Common myeloid progenitor, CD34-positive (primary cell): ENCODE data around the gene COL2A1.
"Not testable (repeated sequence)": the region's sequence is repeated elsewhere in the genome, so short reads cannot be mapped to it uniquely, and the experiment has no call there.

Experiments
- CTCF ChIA-PET: fragments of 350-600 bp; sonication (Branson Sonifier 250); formaldehyde crosslinking; loops from one replicate; lab custom pipeline; 2021; ENCODE audit warnings: antibody characterized with exemption; lab: Charles Lee
- POLR2A ChIA-PET: fragments of 350-600 bp; sonication (Branson Sonifier 250); formaldehyde crosslinking; loops from one replicate; lab custom pipeline; 2021; ENCODE audit warnings: antibody characterized with exemption; lab: Charles Lee
- DNase-seq, 3 donors: peaks; one replicate each; pipeline versions ENCODE4 v3.0.0 to v3.0.0-alpha.2; 2013
- H3K27ac ChIP-seq, 2 experiments: 1 replicate in 1 of 2; 2 replicates in 1 of 2; pipeline ENCODE4 v1.7.0; 2013; ENCODE audit warnings: inconsistent platforms in 2 of 2, low read length in 2 of 2, mild to moderate bottlenecking in 2 of 2, low read depth in 1 of 2, moderate library complexity in 1 of 2; ENCODE audit not compliant: severe bottlenecking in 2 of 2, insufficient read depth in 1 of 2, poor library complexity in 1 of 2
- H3K27me3 ChIP-seq, 5 experiments: replicated peaks in 2 of 5; 1 replicate in 3 of 5; 2 replicates in 2 of 5; pipeline versions ENCODE4 v1.6.1 to v1.7.0; 2013; ENCODE audit warnings: low read length in 4 of 5, mild to moderate bottlenecking in 2 of 5, moderate library complexity in 2 of 5, inconsistent platforms in 1 of 5; ENCODE audit not compliant: insufficient read depth in 5 of 5, control insufficient read depth in 4 of 5
- H3K36me3 ChIP-seq, 4 experiments: 1 replicate in 2 of 4; 2 replicates in 2 of 4; pipeline versions ENCODE4 v1.6.1 to v1.7.0; 2013; ENCODE audit warnings: low read length in 3 of 4, control low read depth in 1 of 4, mild to moderate bottlenecking in 1 of 4; ENCODE audit not compliant: control insufficient read depth in 4 of 4, insufficient read depth in 4 of 4
- H3K4me1 ChIP-seq, 4 experiments: 1 replicate in 3 of 4; 2 replicates in 1 of 4; pipeline versions ENCODE4 v1.6.1 to v1.7.1; 2013; ENCODE audit warnings: low read length in 3 of 4, mild to moderate bottlenecking in 3 of 4, control low read depth in 1 of 4, inconsistent platforms in 1 of 4, moderate library complexity in 1 of 4; ENCODE audit not compliant: control insufficient read depth in 4 of 4, insufficient read depth in 4 of 4; ENCODE audit errors: control extremely low read depth in 1 of 4
- H3K4me3 ChIP-seq, 7 experiments: 1 replicate in 4 of 7; 2 replicates in 3 of 7; pipeline versions ENCODE4 v1.5.1 to v1.7.0; 2013; ENCODE audit warnings: mild to moderate bottlenecking in 7 of 7, low read length in 6 of 7, moderate library complexity in 6 of 7, inconsistent platforms in 2 of 7, low read depth in 2 of 7, control low read depth in 1 of 7; ENCODE audit not compliant: insufficient read depth in 4 of 7, control insufficient read depth in 1 of 7; ENCODE audit errors: extremely low read depth in 1 of 7
- H3K9me3 ChIP-seq, 5 experiments: 1 replicate in 4 of 5; 2 replicates in 1 of 5; pipeline versions ENCODE4 v1.6.1 to v1.7.1; 2013; ENCODE audit warnings: low read length in 4 of 5, mild to moderate bottlenecking in 2 of 5, inconsistent platforms in 1 of 5, low read depth in 1 of 5, moderate library complexity in 1 of 5; ENCODE audit not compliant: control insufficient read depth in 4 of 5, insufficient read depth in 2 of 5; ENCODE audit errors: control extremely low read depth in 1 of 5
- WGBS: methylation state at CpG from one replicate; pipeline ENCODE4 v1.1.5; 2013; ENCODE audit not compliant: insufficient coverage; 5-methylcytosine and 5-hydroxymethylcytosine counted together

Gene COL2A1

DNA sequence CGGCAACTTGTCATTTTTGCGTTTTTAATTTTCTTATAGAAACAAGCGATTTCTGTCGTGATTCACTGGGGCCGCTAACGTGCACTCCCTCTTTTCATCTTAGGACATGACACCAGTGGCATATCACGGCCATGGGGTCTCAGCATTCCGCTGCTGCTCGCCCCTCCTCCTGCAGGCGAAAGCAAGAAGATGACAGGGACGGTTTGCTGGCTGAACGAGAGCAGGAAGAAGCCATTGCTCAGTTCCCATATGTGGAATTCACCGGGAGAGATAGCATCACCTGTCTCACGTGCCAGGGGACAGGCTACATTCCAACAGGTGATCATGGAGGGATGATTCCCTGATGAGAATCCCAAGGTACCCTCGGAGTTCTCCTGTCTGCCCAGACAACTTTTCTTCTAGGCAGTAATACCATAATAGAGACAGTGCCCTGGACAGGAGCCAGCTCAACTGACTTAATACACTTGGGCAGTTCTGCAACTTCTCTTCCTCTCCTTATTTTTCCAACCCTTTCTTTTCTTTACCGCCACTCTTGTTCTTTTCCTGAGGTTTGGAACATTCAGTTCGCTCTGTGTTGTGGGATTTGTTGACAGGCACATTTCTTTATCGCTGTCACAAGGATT, 40.1 kb downstream of the COL2A1 start:
- WGBS: 18% methylated on average over 17 of the region's 18 CpGs
- H3K27ac ChIP-seq: no peak overlapping the region
- ChIA-PET CTCF (interaction anchor here (0.9 to 4.3 kb wide), 8 partner anchors 13 to 222 kb away, joined by 3 to 45 read pairs (median 3); partner anchors contain the start of gene VDR), POLR2A (interaction anchor here (0.6 to 1.9 kb wide), 2 partner anchors 26 to 628 kb away, joined by 4 to 5 read pairs; no protein-coding TSS in a partner anchor)
- peak overlapping the region; percentile 55 to 96 (median 86) for H3K4me3 ChIP-seq
- peaks cover 2 to 29% (median 18%) of the 10 kb centered on the region in 4 experiments for H3K36me3 ChIP-seq
- H3K4me1 ChIP-seq: peaks cover 0 to 15% (median 9%) of the 10 kb centered on the region in 4 experiments
- H3K9me3 ChIP-seq: peaks cover 0 to 2% (median 0%) of the 10 kb centered on the region in 5 experiments
- peaks cover 0 to 9% (median 3%) of the 10 kb centered on the region in 5 experiments for H3K27me3 ChIP-seq
- peak in 2 of 3 donors; percentile 38 to 39 for DNase-seq

DNA sequence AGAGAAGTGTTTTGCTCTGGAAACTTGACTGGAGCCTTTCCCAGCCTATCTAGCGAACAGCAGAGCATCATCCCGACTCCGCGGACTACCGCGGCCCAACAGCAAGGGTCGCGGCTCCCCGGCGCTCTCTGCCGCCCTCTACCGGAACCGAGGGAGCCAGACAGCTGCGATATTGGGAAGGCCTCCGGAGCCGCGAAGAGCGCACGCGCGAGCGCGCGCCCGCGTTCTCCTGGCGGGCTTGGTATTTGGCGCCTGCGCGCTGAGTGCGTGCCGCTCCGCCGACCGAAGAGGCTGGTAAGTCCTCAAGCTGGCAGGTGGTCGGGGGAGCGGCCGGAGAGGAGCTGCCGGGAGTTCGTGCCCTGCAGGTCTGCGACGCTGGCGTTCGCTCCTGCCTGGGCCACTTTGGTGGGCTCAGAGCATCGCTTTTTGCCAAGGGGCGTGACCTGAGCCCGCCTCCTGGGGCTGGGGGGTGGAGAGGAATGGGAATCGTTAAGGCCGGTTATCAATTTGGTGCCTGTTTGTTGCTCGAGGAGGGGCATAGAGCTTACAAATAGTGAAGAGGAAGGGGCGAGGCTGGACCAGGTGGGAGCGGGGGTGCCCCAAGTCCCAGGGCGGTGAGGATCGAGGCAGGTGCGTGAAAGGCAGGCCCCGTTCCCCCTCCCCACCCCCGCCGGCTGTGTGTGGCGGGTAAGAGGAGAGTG, 40.8 kb downstream of the COL2A1 start, which contains the start of gene TMEM106C:
TMEM106C (plus strand) TSS at position 257 of the 701 bp plus-strand sequence. CDS start 641 bp downstream, outside the sequence.
- Histone ChIP-seq H3K36me3 (peaks cover 2 to 28% (median 17%) of the 10 kb centered on the region in 4 experiments), H3K9me3 (peaks cover 0 to 2% (median 0%) of the 10 kb centered on the region in 5 experiments), H3K4me1 (peaks cover 0 to 15% (median 9%) of the 10 kb centered on the region in 4 experiments), H3K27ac (peak within 1 kb of the TSS in 1 of 2 experiments; percentile 51), H3K27me3 (peaks cover 0 to 9% (median 3%) of the 10 kb centered on the region in 5 experiments), H3K4me3 (peak within 1 kb of the TSS; percentile 55 to 96 (median 86))
- DNase-seq: peak; percentile 89 to 95 (median 91)
- WGBS: 0% methylated on average over 46 of the region's 59 CpGs
- ChIA-PET POLR2A (interaction anchor here (1.9 kb wide), 1 partner anchor 27 kb away, joined by 5 read pairs; no protein-coding TSS in a partner anchor), CTCF (interaction anchor here (0.8 to 4.3 kb wide), 10 partner anchors 9 to 83 kb away, joined by 3 to 45 read pairs (median 4); partner anchors contain the start of gene VDR)

DNA sequence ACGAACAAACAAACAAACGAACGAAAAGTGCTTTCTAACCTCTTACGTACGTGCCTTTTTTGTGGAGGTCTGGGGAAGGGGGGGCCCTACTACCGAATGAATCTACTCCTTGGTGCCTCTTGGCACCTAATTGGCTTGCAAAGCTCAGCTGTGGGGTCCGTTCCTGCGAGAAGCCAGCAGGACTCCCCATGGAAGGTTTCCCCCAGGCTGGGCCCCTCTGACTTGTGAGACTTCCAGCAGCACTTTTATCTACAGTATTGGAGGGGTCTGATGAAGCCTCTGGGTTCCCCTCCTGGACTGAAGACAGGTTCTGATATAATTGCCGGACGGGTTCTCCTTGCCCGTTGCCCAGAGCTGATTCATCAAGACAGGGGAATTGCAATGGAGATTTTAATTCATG, 42.1 kb downstream of the COL2A1 start:
- Histone ChIP-seq H3K36me3 (peaks cover 0 to 17% (median 9%) of the 10 kb centered on the region in 4 experiments), H3K9me3 (peaks cover 0 to 5% (median 0%) of the 10 kb centered on the region in 5 experiments), H3K27ac (no peak overlapping the region), H3K27me3 (peaks cover 0 to 9% (median 3%) of the 10 kb centered on the region in 5 experiments), H3K4me1 (peaks cover 0 to 15% (median 9%) of the 10 kb centered on the region in 4 experiments), H3K4me3 (no peak overlapping the region)
- no peak for DNase-seq
- WGBS: 94% methylated on average over 7 of the region's 11 CpGs
- POLR2A ChIA-PET: interaction anchor here (1.9 kb wide), 1 partner anchor 28 kb away, joined by 5 read pairs; no protein-coding TSS in a partner anchor
- CTCF ChIA-PET: interaction anchor here (0.8 to 4.3 kb wide), 5 partner anchors 11 to 57 kb away, joined by 3 to 45 read pairs (median 4); no protein-coding TSS in a partner anchor

- H3K4me1 ChIP-seq, DNase-seq, H3K36me3 ChIP-seq, H3K27me3 ChIP-seq, POLR2A ChIA-PET, H3K9me3 ChIP-seq, H3K27ac ChIP-seq, H3K4me3 ChIP-seq: not testable (repeated sequence)
- CTCF ChIA-PET: interaction anchor here (1.5 to 1.7 kb wide), 3 partner anchors 8 to 88 kb away, joined by 4 to 5 read pairs (median 4); no protein-coding TSS in a partner anchor
- WGBS: 100% methylated on average over 1 of the region's 1 CpG
These were observed 46.6 kb downstream of the COL2A1 start for GRCh38 chr12:47957671-47958070.

DNA sequence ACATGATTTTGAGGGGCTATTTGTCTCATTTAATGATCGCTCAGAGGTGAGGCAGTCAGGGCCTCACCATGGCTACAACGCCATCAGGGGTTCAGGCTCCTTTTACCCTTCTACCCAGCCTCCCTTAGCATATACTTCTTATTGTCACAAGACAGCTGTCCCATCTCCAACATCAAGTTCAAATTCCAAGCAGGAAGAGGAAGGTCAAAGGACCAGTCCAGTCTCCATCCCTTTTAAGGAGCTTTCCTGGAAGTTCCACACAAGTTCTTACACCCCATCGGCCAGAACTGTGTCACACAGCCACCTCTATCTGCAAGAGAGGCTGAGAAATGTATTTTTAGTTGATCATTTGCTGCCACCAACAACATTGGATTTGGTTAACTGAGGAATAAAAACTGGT, 49.2 kb downstream of the COL2A1 start:
- POLR2A ChIA-PET: no interaction called here
- 100% methylated on average over 1 of the region's 3 CpGs for WGBS
- H3K4me3 ChIP-seq: no peak overlapping the region
- no peaks in the 10 kb centered on the region for H3K36me3 ChIP-seq
- H3K27ac ChIP-seq: no peak overlapping the region
- no peaks in the 10 kb centered on the region for H3K4me1 ChIP-seq
- H3K9me3 ChIP-seq: peaks cover 0 to 5% (median 0%) of the 10 kb centered on the region in 5 experiments
- no peak for DNase-seq
- peaks cover 0 to 3% (median 0%) of the 10 kb centered on the region in 5 experiments for H3K27me3 ChIP-seq
- CTCF ChIA-PET: interaction anchor here (1.1 to 6.4 kb wide), 3 partner anchors 8 to 50 kb away, joined by 3 to 45 read pairs (median 6); partner anchors contain the start of genes COL2A1, TMEM106C and VDR

DNA sequence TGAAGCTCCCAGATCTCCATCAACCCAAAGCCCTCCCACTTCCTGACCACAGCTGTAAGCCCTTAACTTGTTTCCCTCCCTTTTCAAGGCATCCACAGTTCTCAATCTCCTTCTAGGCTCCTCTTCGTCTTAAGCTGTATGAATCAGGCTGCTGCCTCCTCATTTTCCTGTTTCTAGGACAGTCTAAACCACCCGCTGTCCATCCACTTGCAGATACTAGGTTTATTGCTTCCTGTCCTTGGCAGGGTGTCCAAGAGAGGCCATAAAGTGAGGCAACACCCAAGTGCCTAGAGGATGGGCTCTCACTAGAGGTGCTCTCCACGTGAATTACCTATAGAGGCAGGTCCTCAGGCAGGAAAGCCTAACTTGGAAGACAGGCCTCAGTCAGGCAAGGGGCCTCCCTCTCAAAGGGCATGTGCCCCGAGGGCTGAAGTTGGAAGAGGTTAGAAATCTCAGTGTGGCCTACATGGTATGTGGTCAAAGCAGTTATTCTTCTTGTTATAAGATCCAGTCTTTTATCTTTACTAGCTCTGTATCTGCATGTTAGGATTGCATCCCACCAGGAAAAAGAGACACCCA, 49.7 kb downstream of the COL2A1 start:
- ChIA-PET POLR2A (no interaction called here), CTCF (interaction anchor here (1.1 to 6.4 kb wide), 4 partner anchors 9 to 233 kb away, joined by 3 to 45 read pairs (median 4); partner anchors contain the start of genes COL2A1, TMEM106C and VDR)
- Histone ChIP-seq H3K9me3 (peaks cover 0 to 5% (median 0%) of the 10 kb centered on the region in 5 experiments), H3K27ac (no peak overlapping the region), H3K4me3 (no peak overlapping the region), H3K4me1 (peaks cover 0 to 2% (median under 1%) of the 10 kb centered on the region in 4 experiments), H3K27me3 (no peaks in the 10 kb centered on the region), H3K36me3 (no peaks in the 10 kb centered on the region)
- WGBS: 96% methylated on average over 4 of the region's 4 CpGs
- no peak for DNase-seq
